Activated effector memory CD4-positive, alpha-beta T cell treated with Interleukin-2 at 50 U/mL for 16 hours (primary cell): ENCODE data around the gene OR13C3.
"Not testable (repeated sequence)": the region's sequence is repeated elsewhere in the genome, so short reads cannot be mapped to it uniquely, and the experiment has no call there.

Experiments
- DNase-seq: peaks from one replicate; pipeline ENCODE4 v3.0.0-alpha.2; 2020

OR13C3 gene

DNA sequence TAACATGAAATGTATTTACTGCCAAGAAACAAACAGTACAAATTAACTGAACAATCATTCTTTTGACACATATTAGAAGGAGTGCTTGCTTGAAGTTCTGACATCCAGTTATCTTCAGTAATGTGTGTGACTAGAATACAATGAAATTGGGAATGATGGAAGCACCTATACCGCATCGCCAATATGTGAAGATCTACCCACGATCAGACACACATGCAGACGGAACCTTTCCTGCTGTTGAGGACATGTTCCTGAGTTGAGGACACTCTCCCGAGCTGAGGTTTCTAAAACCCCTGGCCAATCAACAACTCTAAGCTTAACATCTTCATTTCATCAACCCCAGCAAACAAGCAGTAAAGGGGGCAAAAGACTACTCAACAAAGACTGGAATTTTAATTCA, at the start of gene OR13C3:
TSS of gene OR13C3 (minus strand) at position 101 of the 400 bp plus-strand sequence. CDS start 133 bp downstream, outside the sequence.
- DNase-seq = no peak

DNA sequence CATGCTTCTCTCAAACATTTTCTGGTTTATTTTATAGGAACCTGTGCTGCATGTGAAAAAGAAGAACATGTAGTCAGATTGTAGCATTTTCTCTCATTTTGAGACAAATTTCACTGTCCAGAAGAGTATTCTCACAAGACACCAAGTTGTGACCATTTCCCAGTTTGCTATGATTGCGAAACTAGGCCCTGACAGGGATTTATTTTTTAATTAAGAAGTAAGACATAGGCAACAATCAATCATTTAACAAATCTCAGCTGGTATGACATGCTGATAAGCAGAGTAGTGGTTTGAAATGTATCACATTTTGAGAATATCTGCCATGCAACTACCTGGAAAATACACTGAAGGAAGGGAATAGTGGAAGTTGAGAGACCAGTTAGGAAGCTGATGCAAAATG, 43.9 kb upstream of the OR13C3 start:
- DNase-seq = no peak

DNA sequence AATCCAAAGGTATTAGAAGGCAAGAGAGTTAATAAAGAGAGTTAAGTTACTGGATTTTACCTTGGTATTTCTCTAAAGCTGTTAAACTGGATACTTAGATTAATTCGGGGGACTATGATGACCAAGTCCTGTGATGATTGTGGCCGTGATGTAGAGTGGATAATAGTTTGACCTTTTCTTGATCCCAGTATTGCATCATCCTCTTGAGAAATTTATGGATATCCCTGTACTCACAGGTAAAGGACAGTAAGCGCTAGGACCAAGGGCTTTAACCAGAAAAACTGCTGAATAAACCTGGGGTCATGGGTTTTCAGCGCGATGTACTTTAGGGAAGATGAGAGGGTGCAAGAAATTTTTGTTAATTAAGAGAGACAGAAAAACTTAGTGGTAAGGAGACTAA, 40.6 kb upstream of the OR13C3 start:
- no peak for DNase-seq

DNA sequence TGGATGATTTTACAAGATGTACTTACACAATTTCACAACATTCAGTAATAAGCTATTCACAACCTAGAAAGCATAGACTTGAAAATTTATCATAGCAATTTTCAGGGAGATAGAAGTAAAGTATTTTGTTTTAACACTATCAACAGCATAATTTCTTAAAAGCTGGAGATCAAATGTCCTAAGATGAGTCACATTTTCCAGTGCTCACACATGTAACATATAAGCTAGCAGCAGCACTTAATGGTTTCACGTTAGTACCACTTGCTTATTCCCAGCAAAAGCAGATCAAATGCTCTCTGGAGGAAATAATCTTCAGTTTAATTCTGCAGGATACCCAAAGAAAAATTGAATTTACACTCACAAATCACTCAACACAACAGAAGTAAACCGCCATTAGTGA, 38.8 kb upstream of the OR13C3 start:
- DNase-seq = no peak

DNA sequence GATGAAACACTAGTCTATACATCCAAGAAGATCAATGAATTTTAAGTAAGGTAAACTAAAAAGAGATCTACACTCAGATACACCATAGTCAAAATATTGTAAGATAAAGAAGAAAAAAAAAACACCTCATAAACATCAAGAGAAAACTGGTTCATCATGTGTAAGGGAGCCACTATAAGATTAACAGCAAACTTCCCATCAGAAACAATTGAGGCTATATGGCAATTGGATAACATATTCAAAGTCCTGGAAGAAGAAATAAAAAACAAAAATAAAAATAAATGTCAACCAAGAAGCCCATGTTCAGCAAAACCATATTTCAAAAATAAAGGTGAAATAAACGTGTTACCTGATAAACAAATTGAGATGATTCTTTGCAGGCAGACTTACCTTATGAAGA, 36.0 kb upstream of the OR13C3 start:
- no peak for DNase-seq

DNA sequence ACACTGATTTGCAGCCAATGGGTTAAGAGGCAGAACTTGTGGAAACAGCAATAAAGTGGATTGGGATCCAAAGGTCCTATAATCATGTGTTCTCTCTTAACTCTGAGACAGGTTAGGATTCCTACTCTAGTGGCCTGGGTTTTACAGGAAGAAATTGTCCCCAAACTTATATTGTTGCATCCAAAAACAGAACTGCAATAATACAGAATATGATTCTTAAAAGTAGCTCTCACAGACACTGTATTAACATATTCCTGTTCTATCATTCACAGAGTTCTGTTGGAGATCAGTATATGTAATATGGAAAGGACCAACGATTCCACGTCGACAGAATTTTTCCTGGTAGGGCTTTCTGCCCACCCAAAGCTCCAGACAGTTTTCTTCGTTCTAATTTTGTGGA, 32.2 kb upstream of the OR13C3 start, which contains the start of gene OR13C8:
TSS of gene OR13C8 (plus strand) at position 301 of the 400 bp plus-strand sequence. CDS start at position 301, 0 bp downstream.
- no peak for DNase-seq

DNA sequence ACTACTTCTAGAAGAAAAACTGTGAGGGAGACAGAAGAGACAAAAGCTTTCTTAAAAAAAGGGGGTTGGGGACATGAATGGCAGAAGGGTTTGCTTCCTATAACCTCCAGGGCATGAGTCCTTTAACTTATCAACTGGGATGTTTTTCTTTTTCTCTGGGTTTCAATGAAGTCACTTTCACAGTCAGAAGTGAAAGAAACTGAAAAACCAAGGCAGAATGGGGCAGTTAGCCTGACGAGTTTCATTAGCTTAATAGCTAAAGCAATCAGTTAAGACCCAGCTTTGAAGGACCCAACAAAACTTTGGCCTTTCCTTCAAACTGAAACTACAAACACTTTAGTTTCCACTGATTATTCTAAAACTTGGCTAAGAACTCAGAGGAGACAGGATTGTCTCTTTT, 27.7 kb upstream of the OR13C3 start:
- DNase-seq = no peak

DNA sequence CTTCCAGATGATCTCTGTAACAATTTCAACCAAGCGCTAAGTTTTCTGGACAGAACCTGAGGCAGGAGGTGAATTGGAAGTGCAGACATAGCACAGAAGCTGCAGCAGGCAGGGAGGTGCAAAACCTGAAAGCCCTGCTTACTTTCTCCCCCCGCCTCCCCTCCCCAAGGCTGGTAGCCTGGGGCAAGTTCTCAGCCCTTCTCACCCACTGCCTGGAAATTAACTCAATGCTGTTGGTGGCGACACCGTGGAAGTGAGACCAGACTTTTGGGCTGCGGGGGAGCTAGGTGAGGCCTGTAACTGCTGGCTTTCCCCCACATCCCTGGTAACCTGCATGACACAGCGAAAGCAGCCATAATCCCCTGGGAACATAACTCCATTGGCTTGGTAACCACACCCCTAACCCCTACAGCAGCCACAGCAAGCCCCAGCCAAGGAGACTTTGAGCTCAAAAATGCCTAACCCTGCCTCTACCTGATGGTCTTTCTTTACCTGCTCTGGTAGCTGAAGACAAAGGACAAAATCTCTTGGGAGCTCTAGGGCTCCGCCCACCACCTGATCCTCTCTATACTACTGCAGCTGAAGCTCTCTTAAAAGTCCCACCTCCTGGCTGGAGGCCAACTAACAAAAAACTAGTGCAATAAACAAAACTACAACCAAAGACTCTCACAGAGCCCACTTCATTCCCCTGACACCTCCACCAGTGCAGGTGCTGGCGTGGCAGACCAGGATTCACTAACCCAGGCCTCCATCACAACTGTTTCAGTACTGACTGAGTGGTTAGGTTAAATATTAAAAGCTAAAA, 20.4 kb upstream of the OR13C3 start:
- no peak for DNase-seq

DNA sequence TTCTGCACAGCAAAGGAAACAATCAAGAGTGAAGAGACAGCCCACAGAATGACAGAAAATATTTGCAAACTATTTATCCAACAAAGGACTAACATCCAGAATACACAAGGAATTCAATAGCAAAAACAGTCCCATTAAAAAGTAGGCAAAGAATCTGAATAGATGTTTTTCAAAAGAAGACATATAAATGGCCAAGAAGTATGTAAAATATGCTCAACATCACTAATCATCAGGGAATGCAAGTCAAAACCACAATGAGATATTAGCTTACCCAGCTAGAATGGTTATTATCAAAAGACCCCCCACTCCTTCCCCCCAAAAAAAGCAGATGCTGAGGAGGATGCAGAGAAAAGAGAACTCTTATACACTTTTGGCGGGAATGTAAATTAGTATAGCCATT, 18.9 kb upstream of the OR13C3 start:
- no peak for DNase-seq

DNA sequence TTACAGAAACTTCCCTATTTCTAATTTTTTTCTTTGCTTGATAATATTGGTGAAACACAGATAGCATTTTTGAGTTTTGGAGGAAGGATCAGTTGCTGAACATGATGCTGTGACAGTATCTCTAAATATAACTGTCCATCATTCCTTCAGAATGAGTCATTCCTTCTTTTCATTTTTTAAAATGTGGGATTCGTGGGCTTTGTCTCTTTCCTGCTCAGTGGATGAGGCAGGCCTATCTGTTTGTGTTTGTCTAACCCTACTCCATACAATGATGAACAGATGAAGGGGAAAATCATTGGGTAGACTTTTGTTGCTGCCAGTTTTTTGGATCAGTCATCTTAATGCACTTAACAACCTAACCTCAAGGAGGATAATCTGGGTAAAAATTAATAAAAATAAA, 16.6 kb upstream of the OR13C3 start:
- DNase-seq = no peak

DNA sequence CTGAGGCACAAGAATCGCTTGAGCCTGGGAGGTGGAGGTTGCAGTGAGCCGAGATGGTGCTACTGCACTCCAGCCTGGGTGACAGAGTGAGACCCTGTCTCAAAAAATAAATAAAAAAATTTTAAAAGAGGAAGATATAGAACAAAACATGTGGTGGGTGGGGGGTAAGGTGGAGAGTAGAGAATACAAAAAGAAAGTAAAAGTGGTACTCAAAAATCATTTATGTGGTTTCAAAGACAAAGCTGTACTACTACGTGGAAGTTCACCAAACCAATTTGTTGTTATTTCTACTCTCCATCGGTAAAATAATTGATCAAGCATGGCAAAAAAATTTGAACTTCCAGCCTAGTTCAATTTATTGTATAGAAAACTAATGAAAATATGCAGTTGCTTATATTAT, 8.0 kb upstream of the OR13C3 start:
- DNase-seq = no peak

DNA sequence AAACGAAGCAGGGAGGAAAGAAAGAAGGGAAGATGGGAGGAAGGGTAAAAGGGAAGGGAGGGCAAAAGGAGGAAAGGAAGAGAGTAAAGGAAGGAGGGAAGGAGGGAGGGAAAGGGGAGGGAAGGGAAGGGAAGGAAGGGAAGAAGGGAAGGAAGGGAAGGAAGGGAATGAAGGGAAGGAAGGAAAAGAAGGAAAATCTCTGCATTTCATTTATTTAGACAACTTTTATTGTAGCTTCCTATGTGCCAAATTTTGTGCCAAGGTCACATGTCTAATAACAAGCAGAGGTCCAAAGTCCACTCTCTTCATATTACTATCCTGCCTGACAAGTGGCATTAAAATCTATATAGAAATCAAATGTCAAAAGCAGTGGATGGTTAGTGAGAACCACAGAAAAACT, 2.6 kb upstream of the OR13C3 start:
- DNase-seq = no peak

DNA sequence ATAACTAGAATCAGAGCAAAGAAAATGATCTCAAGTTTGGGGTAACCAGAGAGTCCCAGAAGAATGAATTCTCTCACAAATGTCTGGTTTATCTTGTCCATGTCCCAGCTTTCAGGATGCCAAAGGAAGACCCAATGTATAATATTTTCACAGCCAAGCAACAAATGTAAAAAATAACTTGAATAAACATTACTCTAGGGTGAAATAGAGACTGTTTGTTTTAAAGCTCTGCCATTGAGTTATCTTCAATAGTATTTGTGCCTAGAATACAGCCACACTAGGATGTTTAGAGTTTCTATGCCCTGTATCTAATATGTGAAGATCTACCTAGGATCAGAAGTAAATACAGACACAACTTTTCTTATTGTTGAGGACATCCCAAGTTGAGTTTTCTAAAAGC, 9.5 kb downstream of the OR13C3 start, which contains the start of gene OR13C4:
TSS of gene OR13C4 (minus strand) at position 101 of the 400 bp plus-strand sequence. CDS start at position 101, 0 bp downstream.
- no peak for DNase-seq

DNA sequence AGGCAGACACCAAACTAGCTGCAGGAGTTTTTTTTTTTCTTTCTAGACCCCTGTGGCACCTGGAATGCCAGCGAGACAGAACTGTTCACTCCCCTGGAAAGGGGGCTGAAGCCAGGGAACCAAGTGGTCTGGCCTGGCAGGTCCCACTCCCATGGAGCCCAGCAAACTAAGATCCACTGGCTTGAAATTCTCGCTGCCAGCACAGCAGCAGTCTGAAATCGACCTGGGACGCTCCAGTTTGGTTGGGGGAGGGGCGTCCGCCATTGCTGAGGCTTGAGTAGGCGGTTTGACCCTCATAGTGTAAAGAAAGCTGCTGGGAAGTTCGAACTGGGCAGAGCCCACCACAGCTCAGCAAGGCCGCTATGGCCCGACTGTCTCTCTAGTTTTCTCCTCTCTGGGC, 16.4 kb downstream of the OR13C3 start:
- not testable (repeated sequence) for DNase-seq

DNA sequence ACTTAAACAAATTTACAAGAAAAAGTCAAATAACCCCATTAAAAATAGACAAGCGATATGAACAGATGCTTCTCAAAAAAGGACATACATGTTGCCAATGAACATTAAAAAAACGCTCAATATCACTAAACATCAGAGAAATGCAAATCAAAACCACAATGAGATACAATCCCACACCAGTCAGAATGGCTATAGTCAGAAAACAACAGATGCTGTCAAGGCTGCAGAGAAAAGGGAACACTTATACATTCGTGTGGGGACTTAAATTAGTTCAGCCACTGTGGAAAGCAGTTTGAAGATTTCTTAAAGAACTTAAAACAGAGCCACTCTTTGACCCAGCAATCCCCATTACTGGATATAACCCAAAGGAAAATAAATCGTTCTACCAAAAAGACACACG, 21.8 kb downstream of the OR13C3 start:
- DNase-seq = no peak

DNA sequence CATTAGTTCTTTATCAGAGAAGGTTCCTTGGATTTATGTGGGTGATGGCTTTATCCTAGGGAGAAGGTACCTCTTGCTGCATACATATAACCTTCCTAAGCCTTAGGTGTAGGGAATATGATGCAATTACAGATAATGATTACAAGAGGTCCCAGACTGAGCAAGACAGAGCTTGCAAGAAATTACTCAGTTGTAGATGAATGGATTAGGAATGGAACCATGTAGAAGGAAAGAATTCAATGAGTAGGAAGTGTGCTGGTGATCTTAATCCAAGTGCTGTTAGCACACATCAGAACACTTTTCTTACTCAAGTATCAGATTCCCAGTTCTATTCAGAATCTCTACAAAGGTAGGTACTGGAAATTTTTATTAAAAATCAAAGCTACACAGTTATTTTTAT, 30.1 kb downstream of the OR13C3 start:
- no peak for DNase-seq

DNA sequence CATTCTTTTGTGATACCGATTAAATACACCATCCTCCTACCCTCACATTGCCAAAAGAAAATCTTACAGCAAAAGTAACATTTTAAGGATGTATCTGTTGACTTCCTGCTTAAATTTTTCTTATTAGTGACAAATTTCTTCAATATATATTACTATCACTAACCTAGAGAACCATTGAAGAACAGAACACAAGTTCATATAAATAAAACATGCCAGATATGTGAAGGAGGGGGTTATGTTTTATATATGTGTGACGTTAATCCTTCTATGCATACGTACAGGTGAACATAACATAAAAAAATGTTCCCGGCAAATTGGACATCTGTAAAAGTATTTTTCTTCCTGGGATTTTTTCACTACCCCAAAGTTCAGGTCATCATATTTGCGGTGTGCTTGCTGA, 32.7 kb downstream of the OR13C3 start, which contains the start of gene OR13F1:
TSS of gene OR13F1 (plus strand) at position 301 of the 400 bp plus-strand sequence. CDS start at position 301, 0 bp downstream.
- DNase-seq = no peak

DNA sequence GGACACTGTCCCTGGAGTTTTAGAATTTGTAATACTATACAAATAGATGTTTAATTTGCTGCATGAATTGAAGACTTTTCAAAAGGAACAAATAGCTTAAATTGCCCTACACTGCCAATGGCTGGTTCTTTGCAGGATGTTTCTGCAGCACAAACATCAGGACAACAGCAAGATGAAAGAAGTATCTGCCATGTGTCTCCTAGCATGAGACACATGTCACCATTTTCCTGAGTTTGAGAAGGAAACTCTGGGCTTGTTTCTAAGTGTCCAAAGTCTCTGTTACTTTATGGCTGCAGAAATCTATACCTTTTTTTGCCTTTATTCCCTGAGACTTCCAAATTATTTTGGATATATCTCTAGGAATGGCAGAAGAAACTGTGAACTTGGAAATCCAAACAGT, 33.2 kb downstream of the OR13C3 start:
- DNase-seq = no peak

DNA sequence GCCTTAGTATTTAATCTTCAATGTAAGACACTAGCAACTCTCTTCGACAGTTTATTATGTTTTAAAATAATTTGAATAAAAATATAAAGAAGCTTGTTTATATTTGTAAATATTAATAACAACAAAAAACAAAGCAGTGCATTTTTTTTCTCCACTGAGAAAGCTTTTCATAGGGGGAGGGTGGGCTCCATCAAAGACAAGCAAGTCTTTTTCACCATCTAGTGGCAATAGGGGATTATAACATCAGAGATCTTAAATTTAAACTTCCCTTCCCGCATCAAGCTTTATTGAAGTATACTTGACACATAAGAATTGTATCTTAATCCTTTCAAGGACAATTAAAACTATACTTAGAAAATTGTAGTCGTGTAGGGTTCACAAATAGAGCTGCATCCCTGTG, 41.8 kb downstream of the OR13C3 start:
- no peak for DNase-seq
